Ishikawa (cell line): ENCODE data around the gene TYROBP.

ENCODE experiments used
- CREB1 ChIP-seq: IDR thresholded peaks from 2 replicates; pipeline ENCODE4 v1.6.1; 2012; ENCODE audit warnings: low read depth
- EGR1 ChIP-seq: IDR thresholded peaks from 2 replicates; pipeline ENCODE4 v1.6.1; 2012
- EP300 ChIP-seq: IDR thresholded peaks from 2 replicates; pipeline ENCODE4 v1.6.1; 2012; ENCODE audit warnings: borderline replicate concordance
- FOXM1 ChIP-seq: IDR thresholded peaks from 2 replicates; pipeline ENCODE4 v1.6.1; 2012; ENCODE audit warnings: low read depth, borderline replicate concordance
- NFIC ChIP-seq: IDR thresholded peaks from 2 replicates; pipeline ENCODE4 v1.6.1; 2012
- RAD21 ChIP-seq: IDR thresholded peaks from 2 replicates; pipeline ENCODE4 v1.6.1; 2012; ENCODE audit warnings: low read depth
- TAF1 ChIP-seq: IDR thresholded peaks from 2 replicates; pipeline ENCODE4 v1.6.1; 2012; ENCODE audit warnings: low read depth, mild to moderate bottlenecking
- TCF12 ChIP-seq: IDR thresholded peaks from 2 replicates; pipeline ENCODE4 v1.6.1; 2012; ENCODE audit warnings: low read depth
- TEAD4 ChIP-seq: IDR thresholded peaks from 2 replicates; pipeline ENCODE4 v1.6.1; 2012
- USF1 ChIP-seq: IDR thresholded peaks from 2 replicates; pipeline ENCODE4 v1.6.1; 2012
- YY1 ChIP-seq: IDR thresholded peaks from 2 replicates; pipeline ENCODE4 v1.6.1; 2012; ENCODE audit warnings: low read depth
- ZBTB7A ChIP-seq: IDR thresholded peaks from 2 replicates; pipeline ENCODE4 v1.6.1; 2012; ENCODE audit warnings: low read depth
- TF ChIP-seq, protein P1 (sequence below): IDR thresholded peaks from 2 replicates; pipeline ENCODE4 v1.6.1; 2012; ENCODE audit warnings: low read depth, mild to moderate bottlenecking
- TF ChIP-seq, protein P2 (sequence below): IDR thresholded peaks from 2 replicates; pipeline ENCODE4 v1.6.1; 2012

The TYROBP gene

DNA sequence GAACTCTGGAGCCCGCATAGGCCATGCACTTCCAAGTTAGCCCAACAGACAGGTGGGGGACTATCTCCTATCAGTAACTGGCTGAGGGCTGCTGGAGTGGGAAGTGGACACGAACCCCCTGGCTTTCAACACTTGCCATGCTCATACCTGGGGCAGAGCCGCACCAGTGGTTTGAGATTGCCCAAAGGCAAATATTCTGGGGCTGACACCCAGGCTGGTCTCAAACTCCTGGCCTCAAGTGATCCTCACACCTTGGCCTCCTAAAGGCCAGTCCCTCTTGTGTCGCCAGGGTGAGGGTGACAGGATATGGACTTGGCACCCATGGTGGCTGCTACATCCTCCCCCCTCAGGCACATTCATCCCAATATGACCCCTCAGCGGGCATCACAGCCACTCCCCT, 20.9 kb downstream of the TYROBP start:
- TF ChIP-seq, protein P1, sequence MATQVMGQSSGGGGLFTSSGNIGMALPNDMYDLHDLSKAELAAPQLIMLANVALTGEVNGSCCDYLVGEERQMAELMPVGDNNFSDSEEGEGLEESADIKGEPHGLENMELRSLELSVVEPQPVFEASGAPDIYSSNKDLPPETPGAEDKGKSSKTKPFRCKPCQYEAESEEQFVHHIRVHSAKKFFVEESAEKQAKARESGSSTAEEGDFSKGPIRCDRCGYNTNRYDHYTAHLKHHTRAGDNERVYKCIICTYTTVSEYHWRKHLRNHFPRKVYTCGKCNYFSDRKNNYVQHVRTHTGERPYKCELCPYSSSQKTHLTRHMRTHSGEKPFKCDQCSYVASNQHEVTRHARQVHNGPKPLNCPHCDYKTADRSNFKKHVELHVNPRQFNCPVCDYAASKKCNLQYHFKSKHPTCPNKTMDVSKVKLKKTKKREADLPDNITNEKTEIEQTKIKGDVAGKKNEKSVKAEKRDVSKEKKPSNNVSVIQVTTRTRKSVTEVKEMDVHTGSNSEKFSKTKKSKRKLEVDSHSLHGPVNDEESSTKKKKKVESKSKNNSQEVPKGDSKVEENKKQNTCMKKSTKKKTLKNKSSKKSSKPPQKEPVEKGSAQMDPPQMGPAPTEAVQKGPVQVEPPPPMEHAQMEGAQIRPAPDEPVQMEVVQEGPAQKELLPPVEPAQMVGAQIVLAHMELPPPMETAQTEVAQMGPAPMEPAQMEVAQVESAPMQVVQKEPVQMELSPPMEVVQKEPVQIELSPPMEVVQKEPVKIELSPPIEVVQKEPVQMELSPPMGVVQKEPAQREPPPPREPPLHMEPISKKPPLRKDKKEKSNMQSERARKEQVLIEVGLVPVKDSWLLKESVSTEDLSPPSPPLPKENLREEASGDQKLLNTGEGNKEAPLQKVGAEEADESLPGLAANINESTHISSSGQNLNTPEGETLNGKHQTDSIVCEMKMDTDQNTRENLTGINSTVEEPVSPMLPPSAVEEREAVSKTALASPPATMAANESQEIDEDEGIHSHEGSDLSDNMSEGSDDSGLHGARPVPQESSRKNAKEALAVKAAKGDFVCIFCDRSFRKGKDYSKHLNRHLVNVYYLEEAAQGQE: no peak
- TF ChIP-seq RAD21 (no peak), TAF1 (no peak), USF1 (no peak), TEAD4 (no peak), EP300 (no peak), FOXM1 (no peak), EGR1 (no peak), CREB1 (no peak), ZBTB7A (no peak), YY1 (no peak)
- TF ChIP-seq, protein P2, sequence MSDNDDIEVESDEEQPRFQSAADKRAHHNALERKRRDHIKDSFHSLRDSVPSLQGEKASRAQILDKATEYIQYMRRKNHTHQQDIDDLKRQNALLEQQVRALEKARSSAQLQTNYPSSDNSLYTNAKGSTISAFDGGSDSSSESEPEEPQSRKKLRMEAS: no peak

DNA sequence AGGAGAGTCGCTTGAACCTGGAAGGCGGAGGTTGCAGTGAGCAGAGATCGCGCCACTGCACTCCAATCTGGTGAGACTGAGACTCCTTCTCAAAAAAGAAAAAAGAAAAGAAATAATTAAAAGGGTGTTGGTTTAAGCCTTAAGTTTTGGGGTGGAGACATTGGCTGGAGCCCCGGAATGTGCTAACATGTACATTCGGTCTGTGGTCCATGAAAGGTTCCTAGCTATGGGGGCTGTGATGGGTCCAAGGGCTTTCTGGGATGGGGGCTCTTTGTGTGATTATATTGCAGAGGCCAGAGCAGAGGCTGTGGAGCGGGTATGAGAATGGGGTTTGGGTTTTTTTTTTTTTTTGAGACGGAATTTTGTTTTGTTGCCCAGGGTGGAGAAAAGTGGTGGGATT, 22.2 kb downstream of the TYROBP start:
- TF ChIP-seq TEAD4: no peak
- TF ChIP-seq TCF12: no peak
- TF ChIP-seq, protein P1: no peak
- TF ChIP-seq ZBTB7A: no peak
- TF ChIP-seq USF1: no peak
- no peak for TF ChIP-seq RAD21
- no peak for TF ChIP-seq CREB1
- TF ChIP-seq TAF1: no peak
- TF ChIP-seq NFIC: no peak
- no peak for TF ChIP-seq YY1
- TF ChIP-seq, protein P2: no peak

- TF ChIP-seq, protein P1: no peak
- no peak for TF ChIP-seq EGR1
- TF ChIP-seq, protein P2: no peak
- no peak for TF ChIP-seq CREB1
- no peak for TF ChIP-seq TCF12
- no peak for TF ChIP-seq NFIC
- no peak for TF ChIP-seq USF1
- no peak for TF ChIP-seq TAF1
- no peak for TF ChIP-seq FOXM1
- no peak for TF ChIP-seq TEAD4
- TF ChIP-seq RAD21: no peak
These were observed 22.8 kb downstream of the TYROBP start for GRCh38 chr19:35885225-35885738.

- TF ChIP-seq ZBTB7A: no peak
- TF ChIP-seq NFIC: no peak
- no peak for TF ChIP-seq RAD21
- TF ChIP-seq TEAD4: no peak
These were observed 24.2 kb downstream of the TYROBP start for GRCh38 chr19:35883882-35884281.
